ENCODE data around the gene APLP1. TPM values are rescaled to one million over a fixed set of nuclear protein-coding genes. Genes with fewer than 3 reads are reported as not detected.

APLP1 gene
- polyA plus RNA-seq, 1 experiment, result 11.4 TPM

DNA sequence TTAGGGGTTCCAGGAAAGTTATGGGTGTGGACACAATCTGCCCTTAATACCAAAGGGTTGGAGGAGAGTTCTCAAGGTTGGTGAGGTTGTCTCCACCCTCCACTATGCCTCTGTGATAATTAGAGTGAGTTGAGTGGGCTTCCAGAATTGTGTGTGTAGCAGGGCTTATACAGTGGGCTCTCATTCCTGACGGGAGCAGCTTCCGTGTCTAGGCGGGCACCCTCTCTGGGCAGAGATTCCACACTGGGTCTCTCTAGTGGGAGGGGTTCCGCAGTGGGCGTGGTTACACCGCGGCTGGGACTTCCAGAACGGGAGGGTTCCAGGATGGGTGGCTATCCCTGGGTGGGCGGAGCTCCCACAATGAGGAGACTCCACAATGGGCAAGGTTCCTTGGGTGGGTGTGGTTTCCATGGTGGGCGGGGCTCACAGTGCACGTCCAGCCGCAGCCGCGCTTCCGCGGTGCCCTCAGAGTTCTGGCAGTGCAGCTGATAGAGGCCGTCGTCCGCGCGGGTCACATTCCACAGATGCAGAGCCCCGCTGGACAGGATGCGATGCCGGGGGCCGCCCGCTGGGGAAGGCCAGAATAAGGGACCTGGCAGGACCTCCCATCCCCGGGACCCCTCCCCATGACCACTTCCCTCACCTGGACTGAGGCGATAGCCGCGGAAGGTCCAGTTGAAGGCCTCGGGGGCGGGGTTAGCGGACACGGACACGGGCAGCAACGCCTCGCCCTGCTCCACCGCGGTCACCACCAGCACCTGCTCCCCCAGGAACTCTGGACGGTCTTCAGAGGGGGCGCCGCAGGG is 24.5 kb upstream of the APLP1 start:
- TF ChIP-seq CTCF (IDR thresholded peaks at IDR 0.05; ENCODE audit: insufficient read depth, low read depth, low read length), result no peak
- DNase-seq (ENCODE audit: low read depth), result no peak
- H3K36me3 ChIP-seq (ENCODE audit: control insufficient read depth, insufficient read depth, low read length), result no peaks in the 10 kb centered on the region
- POLR2A ChIA-PET, result no interaction called here
- H3K4me3 ChIP-seq (ENCODE audit: low read depth, low read length), result no peak overlapping the region
- peaks cover 17% of the 10 kb centered on the region for H3K27me3 ChIP-seq (ENCODE audit: control insufficient read depth, insufficient read depth, low read length)
- CTCF ChIA-PET, result interaction anchor here (1.3 kb wide), 1 partner anchor 150 kb away, joined by 3 read pairs; no protein-coding TSS in a partner anchor

- DNase-seq (ENCODE audit: low read depth), result no peak
- peaks cover 19% of the 10 kb centered on the region for H3K27me3 ChIP-seq (ENCODE audit: control insufficient read depth, insufficient read depth, low read length)
- POLR2A ChIA-PET, result no interaction called here
- no peak overlapping the region for H3K4me3 ChIP-seq (ENCODE audit: low read depth, low read length)
- CTCF ChIA-PET, result interaction anchor here (1.2 to 1.3 kb wide), 2 partner anchors 33 to 150 kb away, joined by 3 read pairs; no protein-coding TSS in a partner anchor
- H3K36me3 ChIP-seq (ENCODE audit: control insufficient read depth, insufficient read depth, low read length), result no peaks in the 10 kb centered on the region
- no peak for TF ChIP-seq CTCF (IDR thresholded peaks at IDR 0.05; ENCODE audit: insufficient read depth, low read depth, low read length)
These were observed 23.7 kb upstream of the APLP1 start for GRCh38 chr19:35844482-35845214.

DNA sequence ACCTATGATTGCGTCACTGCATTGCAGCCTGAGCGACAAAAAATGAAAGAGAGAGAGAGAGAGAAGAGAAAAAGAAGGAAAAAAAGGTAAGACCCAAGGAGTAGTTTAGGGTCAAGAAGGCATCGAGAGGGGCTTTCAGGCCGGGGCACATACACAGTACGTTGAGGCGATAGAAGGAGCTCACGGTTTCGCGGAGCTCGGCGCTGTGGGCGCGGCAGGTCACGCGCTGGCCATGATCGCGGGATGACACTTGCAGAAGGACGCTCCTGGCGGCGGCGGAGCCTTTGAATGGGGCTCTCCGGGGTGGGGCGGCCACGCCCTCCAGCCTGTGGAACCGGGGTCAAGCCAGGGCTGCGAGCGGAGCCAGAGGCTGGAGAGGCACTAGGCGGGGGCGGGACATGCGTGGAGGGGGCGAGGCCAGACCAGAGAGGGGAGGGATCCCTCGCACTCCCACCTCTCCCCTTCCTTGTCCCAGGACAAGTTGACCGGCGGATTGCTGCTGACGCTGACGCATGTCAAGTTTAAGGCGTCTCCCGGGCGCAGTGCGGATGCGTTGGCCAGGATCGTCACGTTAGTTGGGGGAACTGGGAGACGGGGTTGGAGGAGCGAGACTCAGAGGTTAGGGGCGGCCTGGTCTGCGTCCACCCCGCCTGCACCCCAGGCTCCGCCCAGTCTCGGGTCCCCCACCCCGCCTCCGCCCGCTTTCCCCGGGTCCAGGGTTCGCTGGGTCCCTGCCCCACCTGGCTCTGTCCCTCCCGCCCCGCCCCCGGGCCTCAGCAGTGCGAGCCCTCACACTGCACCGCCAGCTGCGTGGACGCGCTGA is 22.9 kb upstream of the APLP1 start:
- Histone ChIP-seq H3K27me3 (ENCODE audit: control insufficient read depth, insufficient read depth, low read length) (peaks cover 19% of the 10 kb centered on the region), H3K36me3 (ENCODE audit: control insufficient read depth, insufficient read depth, low read length) (no peaks in the 10 kb centered on the region), H3K4me3 (ENCODE audit: low read depth, low read length) (peak overlapping the region; percentile 21)
- no peak for TF ChIP-seq CTCF (IDR thresholded peaks at IDR 0.05; ENCODE audit: insufficient read depth, low read depth, low read length)
- ChIA-PET CTCF (interaction anchor here (1.2 kb wide), 1 partner anchor 34 kb away, joined by 3 read pairs; no protein-coding TSS in a partner anchor), POLR2A (no interaction called here)
- no peak for DNase-seq (ENCODE audit: low read depth)

- CTCF ChIA-PET, result no interaction called here
- no peaks in the 10 kb centered on the region for H3K36me3 ChIP-seq (ENCODE audit: control insufficient read depth, insufficient read depth, low read length)
- TF ChIP-seq CTCF (IDR thresholded peaks at IDR 0.05; ENCODE audit: insufficient read depth, low read depth, low read length), result no peak
- no peak for DNase-seq (ENCODE audit: low read depth)
- POLR2A ChIA-PET, result no interaction called here
- H3K27me3 ChIP-seq (ENCODE audit: control insufficient read depth, insufficient read depth, low read length), result peaks cover 19% of the 10 kb centered on the region
- no peak overlapping the region for H3K4me3 ChIP-seq (ENCODE audit: low read depth, low read length)
These were observed 22.2 kb upstream of the APLP1 start for GRCh38 chr19:35846038-35846668.

All from BJ (cell line).